Nucleus accumbens (tissue), 56 donors: Measurements from ENCODE around the gene TMEM80.
"Not testable (repeated sequence)": the region's sequence is repeated elsewhere in the genome, so short reads cannot be mapped to it uniquely, and the experiment has no call there.

Experiments used
- DNase-seq, 56 donors: peaks; one replicate each; lab custom pipeline; 2025; lab: John Stamatoyannopoulos, UW

TMEM80 gene

DNA sequence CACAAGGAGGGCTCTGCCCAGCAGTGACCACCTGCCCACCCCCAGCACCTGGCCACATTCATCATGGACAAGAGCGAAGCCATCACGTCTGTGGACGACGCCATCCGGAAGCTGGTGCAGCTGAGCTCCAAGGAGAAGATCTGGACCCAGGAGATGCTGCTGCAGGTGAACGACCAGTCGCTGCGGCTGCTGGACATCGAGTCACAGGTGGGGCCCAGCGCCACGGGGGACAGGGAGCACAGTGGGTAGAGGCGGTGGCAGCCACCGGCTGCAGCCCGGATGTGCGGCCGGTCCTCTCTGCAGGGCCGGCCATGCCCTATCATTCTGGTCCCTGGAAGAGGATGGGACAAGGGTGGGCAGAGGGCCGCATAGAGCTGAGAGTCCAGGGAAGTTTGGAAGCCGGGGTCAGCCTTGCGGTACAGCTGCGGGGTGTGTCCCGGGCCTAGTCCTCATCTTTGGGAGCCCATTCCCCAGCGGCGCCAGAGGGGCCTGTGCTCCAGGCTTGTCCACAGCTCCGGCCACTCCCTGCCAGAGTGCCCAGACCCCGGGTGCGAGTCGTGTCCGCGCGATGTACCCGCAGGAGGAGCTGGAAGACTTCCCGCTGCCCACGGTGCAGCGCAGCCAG, 24.5 kb downstream of the TMEM80 start:
- no peak for DNase-seq

GRCh38 chr11:720642-721246, 25.1 kb downstream of the TMEM80 start:
- peak in 10 of 56 donors; percentile 13 to 54 (median 32) for DNase-seq

DNA sequence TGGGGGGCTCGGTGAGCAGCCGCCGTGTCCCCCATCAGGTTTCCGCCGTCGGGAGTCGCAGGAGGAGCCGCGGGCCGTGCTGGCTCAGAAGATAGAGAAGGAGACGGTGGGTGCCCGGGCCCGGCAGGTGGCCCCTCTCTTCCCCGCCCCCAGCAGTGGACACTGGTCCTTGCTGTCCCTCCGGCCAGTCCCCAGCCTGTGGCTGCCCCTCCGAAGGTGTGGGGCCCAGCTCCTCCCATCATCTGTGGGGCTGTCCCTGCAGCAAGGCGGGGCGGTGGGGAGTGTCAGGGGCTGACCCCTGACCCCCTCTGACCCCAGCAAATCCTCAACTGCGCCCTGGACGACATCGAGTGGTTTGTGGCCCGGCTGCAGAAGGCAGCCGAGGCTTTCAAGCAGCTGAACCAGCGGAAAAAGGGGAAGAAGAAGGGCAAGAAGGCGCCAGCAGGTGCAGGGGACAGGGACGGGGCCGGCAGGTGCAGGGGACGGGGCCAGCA, 25.7 kb downstream of the TMEM80 start:
- no peak for DNase-seq

DNA sequence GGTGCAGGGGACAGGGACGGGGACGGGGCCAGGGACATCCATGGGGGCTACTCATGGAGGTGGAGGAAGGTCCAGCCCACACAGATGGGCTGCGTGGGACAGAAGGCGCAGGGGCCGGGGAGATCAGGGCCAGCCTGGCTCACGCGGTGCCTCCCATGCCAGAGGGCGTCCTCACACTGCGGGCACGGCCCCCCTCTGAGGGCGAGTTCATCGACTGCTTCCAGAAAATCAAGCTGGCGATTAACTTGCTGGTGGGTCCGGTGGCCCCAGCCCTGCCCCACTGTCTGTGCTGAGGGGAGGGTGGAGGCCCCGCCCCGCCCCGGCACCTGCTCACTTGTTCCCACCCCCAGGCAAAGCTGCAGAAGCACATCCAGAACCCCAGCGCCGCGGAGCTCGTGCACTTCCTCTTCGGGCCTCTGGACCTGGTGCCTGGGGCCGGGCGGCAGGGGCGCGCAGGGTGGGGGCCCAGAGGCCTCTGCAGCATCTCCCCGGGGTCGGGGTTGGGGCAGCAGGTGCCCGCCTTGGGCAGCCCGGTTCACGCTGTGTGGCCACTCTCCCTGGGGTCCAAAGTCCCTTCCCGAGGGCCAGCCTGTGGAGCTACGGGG, 26.2 kb downstream of the TMEM80 start:
- DNase-seq, result no peak

DNA sequence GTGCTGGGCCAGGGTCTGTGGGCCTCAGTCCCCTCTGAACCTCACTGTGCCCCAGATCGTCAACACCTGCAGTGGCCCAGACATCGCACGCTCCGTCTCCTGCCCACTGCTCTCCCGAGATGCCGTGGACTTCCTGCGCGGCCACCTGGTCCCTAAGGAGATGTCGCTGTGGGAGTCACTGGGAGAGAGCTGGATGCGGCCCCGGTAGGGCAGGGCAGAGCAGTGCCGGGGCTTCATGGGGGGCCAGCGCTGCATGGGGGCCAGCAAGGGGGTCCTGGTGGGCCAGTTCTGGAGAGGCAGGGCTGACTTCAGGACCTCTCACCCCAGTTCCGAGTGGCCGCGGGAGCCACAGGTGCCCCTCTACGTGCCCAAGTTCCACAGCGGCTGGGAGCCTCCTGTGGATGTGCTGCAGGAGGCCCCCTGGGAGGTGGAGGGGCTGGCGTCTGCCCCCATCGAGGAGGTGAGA, 26.8 kb downstream of the TMEM80 start:
- DNase-seq, result no peak

DNA sequence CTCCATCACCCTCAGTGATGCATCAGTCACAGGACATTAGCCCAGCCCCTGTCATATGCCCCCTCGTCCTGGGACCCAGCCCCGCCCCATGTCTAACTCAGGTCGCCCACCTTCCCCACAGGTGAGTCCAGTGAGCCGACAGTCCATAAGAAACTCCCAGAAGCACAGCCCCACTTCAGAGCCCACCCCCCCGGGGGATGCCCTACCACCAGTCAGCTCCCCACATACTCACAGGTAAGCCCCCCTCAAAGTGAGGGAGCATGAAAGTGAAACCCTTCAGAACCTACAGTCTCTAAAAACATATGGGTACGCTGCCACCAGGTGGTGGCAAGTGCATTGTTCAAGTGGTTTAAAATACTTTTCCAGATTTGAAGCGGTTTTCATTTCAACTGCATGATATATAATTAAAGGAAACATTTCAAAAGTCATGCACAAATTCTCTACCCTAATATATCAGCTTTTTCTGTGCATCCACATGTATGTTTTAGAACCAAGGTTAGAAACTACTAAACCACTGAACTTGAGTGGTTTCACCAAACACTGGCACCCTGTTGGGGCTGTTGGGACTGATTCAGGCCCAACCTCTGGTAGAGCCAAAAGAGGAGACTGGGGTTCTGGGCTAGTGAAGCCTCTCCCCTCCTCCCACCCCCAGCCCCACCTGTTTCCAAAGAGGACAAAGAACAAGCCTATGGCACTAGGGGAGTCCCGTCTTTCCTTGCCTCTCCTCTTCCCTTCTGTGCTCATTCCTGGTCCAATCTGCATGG, 27.7 kb downstream of the TMEM80 start:
- peak in 6 of 56 donors; percentile 20 to 57 (median 27) for DNase-seq

DNA sequence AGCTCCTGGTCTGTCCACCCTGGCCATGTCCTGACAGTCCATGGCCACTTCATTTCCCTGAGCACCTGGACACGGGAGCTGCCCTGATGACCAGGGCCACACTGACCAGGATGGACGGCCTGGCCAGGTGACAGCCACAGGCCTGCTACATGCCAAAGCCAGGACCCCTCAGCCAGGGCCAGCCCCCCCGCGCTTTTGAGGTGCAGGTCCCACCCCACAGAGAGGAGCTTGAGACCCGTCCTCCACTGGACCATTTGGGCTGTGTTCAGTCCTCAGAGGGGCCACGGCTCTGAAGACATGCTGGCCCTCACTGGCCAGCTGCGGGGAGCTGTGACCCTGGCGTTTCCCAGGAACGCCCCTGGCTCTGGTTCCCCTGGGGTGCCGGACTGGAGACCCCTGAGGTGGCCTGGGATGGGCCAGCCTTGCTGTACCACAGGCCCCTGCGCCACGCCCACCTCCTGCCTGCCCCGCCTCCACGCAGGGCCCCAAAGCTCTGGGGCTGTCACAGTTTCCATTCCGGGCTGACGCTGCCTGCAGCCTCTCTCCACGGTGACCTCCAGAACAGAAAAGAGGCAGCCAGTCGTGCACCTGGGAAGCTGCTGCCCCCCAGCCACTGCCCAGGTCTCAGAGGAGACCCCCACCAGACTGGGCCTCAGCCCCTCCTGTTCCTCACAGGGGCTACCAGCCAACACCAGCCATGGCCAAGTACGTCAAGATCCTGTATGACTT, 28.6 kb downstream of the TMEM80 start:
- DNase-seq, result no peak

DNA sequence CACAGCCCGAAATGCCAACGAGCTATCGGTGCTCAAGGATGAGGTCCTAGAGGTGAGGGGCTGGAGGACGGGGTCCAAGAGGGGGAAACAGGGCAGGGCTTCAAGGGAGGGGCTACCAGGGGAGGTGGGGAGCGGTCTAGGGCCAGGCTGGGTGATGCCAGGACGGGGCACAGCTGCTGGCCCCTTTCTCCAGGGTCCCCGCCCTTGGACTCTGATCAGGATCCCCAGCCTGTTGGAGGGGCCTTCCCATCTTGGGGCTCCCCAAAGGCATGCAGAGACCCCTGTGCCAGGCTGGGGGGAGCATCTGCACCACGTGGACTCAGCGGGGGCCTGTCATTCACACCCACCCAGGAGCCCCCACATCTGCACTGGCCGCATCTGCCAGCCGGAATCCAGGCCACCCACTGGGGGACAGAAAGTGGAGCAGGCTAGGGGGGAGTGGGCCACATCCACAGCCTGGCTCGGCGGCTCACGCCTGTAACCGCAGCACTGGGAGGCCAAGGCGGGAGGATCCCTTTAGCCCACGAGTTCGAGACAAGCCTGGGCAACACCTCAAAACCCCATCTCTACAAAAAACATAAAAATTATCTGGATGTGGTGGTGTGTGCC, 29.3 kb downstream of the TMEM80 start:
- no peak for DNase-seq

- DNase-seq, result no peak
These were observed 30.1 kb downstream of the TMEM80 start for GRCh38 chr11:725624-726202.

DNA sequence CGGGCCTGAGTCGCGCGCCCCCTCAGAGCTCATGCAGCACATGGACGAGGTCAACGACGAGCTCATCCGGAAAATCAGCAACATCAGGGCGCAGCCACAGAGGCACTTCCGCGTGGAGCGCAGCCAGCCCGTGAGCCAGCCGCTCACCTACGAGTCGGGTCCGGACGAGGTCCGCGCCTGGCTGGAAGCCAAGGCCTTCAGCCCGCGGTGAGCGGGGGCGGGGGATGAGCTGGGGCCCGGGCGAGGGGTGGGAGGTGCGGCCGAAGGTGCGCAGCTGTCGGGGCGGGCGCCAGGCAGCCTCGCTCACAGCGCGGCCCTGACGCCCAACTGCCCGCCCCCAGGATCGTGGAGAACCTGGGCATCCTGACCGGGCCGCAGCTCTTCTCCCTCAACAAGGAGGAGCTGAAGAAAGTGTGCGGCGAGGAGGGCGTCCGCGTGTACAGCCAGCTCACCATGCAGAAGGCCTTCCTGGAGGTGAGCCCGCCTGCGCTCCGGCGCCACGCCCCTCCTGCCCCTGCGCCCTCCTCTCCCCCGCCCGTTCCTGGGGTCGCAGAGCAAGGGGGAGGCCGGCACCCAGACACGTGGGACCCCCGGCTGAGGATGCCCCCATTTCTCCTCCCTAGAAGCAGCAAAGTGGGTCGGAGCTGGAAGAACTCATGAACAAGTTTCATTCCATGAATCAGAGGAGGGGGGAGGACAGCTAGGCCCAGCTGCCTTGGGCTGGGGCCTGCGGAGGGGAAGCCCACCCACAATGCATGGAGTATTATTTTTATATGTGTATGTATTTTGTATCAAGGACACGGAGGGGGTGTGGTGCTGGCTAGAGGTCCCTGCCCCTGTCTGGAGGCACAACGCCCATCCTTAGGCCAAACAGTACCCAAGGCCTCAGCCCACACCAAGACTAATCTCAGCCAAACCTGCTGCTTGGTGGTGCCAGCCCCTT, 30.9 kb downstream of the TMEM80 start:
- no peak for DNase-seq

- DNase-seq, result no peak
These were observed 31.7 kb downstream of the TMEM80 start for GRCh38 chr11:727281-727701.

DNA sequence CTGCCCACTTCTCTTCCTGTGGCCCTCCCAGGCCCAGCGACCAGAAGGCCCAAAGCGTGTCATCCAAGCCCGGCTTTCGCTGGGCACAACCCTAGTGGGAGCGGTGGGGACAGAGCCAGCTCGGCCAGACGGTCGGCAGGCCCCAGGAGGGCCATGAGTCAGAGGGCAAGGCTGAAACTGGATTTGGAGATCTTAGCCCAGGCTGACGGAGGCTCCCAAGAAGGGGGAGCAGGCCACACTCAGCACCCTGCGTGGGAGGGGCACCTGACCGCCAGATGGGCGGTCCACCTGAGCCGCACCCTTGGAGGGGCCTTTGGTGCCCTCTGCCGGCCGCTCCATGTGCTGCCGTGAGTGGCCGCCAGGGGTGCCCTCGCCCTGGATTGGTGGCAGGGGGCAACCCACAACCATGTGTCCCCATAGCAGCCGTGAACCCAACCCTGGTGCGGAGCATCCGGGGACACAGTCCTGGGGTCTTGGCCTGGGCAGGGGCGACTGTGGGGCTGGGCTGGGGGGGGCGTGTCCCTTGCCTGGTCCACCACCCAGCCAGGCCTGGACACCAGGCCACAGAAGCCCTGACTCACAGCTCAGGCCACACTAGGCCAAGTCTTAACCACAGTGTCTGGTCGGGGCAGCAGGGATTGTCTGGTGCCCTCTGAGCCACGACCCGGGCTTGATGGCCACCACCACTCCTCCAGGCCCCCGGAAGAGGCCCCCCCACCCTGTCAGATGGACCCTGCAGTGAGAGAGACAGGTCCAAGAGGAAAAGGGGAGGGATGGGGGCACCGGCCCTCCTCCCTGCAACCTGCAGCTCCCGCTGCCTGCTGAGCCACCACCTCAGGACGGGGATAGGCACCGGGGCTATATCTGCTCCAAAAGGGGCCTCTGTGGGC, 32.5 kb downstream of the TMEM80 start:
- peak in 47 of 56 donors; percentile 21 to 88 (median 60) for DNase-seq

GRCh38 chr11:728901-729491, 33.4 kb downstream of the TMEM80 start:
- no peak for DNase-seq

DNA sequence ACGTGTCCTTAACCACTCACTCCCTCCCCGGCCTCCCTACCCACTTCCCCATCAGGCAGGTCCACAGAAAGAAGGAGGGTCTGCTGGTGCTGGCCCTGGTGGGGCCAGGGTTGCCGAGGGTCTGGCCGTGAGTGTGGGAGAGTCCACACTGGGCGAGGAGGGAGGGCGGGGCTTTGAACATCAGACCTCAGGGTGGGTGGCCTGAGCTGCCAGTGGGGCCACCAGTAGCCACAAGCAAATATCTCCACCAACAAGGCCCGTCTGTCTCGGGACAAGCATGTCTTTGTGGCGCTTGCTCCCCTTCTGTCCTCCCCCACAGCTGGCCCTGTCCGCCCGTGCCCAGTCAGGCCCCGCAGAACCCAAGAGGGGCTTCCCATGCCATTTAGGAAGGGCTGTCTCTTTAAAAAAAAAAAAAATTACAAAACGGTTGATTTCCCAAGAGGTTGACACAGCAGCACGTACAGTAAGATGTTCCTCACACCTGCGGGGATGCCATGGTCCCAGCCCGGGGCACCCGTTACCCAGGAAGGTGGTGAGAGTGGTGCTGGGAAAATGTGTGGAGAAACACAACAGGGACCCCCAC, 34.0 kb downstream of the TMEM80 start:
- DNase-seq, result peak in 54 of 56 donors; percentile 14 to 95 (median 80)

DNA sequence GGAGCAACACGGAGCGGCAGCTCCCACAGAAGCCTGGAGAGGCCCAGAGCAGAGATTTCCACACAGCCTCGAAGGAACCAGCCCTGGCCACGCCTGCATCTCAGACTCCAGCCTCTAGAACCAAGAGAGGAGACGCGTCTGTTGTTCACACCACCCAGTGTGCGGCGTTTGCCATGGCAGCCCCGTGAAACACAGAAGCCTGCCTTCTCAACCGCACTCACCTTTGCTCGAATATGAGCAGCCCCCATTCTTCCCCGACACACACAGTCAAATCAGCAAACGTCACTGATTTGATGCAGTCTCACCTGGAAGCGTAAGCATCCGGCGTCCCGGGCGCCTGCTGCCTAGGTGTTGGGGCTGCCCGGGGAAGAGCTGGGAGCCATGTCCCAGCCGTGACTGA, 37.5 kb downstream of the TMEM80 start:
- DNase-seq, result no peak

DNA sequence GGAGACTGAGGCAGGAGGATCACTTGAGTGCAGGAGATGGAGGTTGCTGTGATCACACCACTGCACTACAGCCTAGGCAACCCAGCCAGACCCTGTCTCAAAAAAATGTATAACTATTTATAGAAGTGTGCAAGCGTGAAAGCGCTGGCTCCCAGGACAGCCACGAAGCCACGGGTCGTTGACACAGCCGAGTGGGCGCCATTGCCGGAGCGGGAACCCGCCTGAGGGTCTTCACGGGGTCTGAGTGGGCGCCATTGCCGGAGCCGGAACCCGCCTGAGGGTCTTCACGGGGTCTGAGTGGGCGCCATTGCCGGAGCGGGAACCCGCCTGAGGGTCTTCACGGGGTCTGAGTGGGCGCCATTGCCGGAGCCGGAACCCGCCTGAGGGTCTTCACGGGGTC, 38.9 kb downstream of the TMEM80 start:
- not testable (repeated sequence) for DNase-seq
